Liver (tissue), 9 donors: Measurements from ENCODE around the gene AFAP1L2. TPM values are rescaled to one million over a fixed set of nuclear protein-coding genes. Genes with fewer than 3 reads are reported as not detected.

ENCODE experiments used
- DNase-seq: peaks from one replicate; pipeline ENCODE4 v3.0.0-alpha.2; 2017; ENCODE audit warnings: low spot score
- H3K27ac ChIP-seq, 2 donors: one replicate each; pipeline ENCODE4 v1.7.0; 2013; ENCODE audit warnings: inconsistent platforms in 2 of 2, low read length in 2 of 2, control low read depth in 1 of 2, low read depth in 1 of 2, mild to moderate bottlenecking in 1 of 2
- H3K27me3 ChIP-seq, 4 donors: one replicate each; pipeline versions ENCODE4 v1.6.1 to v1.7.0; 2013; ENCODE audit warnings: low read length in 3 of 4, inconsistent platforms in 1 of 4, mild to moderate bottlenecking in 1 of 4, moderate library complexity in 1 of 4; ENCODE audit not compliant: control insufficient read depth in 4 of 4, insufficient read depth in 4 of 4
- H3K36me3 ChIP-seq, 4 donors: one replicate each; pipeline versions ENCODE4 v1.6.1 to v1.7.0; 2013; ENCODE audit warnings: low read length in 3 of 4, mild to moderate bottlenecking in 3 of 4, low read depth in 1 of 4, moderate library complexity in 1 of 4; ENCODE audit not compliant: control insufficient read depth in 4 of 4, insufficient read depth in 3 of 4
- H3K4me1 ChIP-seq, 4 donors: one replicate each; pipeline versions ENCODE4 v1.6.1 to v1.7.0; 2013; ENCODE audit warnings: low read length in 3 of 4, mild to moderate bottlenecking in 3 of 4, moderate library complexity in 1 of 4; ENCODE audit not compliant: control insufficient read depth in 4 of 4, insufficient read depth in 4 of 4
- H3K4me3 ChIP-seq, 3 donors: one replicate each; pipeline versions ENCODE4 v1.6.1 to v1.7.0; 2013; ENCODE audit warnings: low read length in 3 of 3, control low read depth in 1 of 3, low read depth in 1 of 3, mild to moderate bottlenecking in 1 of 3
- H3K9ac ChIP-seq, 2 donors: one replicate each; pipeline ENCODE4 v1.7.0; 2013; ENCODE audit warnings: low read length in 2 of 2, mild to moderate bottlenecking in 2 of 2, moderate library complexity in 2 of 2, control low read depth in 1 of 2, low read depth in 1 of 2
- H3K9me3 ChIP-seq, 4 donors: one replicate each; pipeline versions ENCODE4 v1.6.1 to v1.7.0; 2013; ENCODE audit warnings: low read length in 3 of 4; ENCODE audit not compliant: control insufficient read depth in 4 of 4
- ATF3 ChIP-seq: IDR thresholded peaks from 2 replicates; pipeline ENCODE4 v1.6.1; 2016; ENCODE audit warnings: antibody characterized with exemption
- CTCF ChIP-seq: fragments of 150-350 bp; IDR thresholded peaks from 2 replicates; pipeline ENCODE4 v1.5.1; 2017; ENCODE audit warnings: improper control_type of control experiment, low read depth, low read length; ENCODE audit not compliant: missing input control
- EGR1 ChIP-seq, 2 donors: IDR thresholded peaks; 2 replicates each; pipeline ENCODE4 v1.6.1; 2016 to 2018; ENCODE audit warnings: antibody characterized with exemption in 2 of 2, low read depth in 2 of 2
- FOXA1 ChIP-seq: IDR thresholded peaks from 2 replicates; pipeline ENCODE4 v1.6.1; 2016; ENCODE audit warnings: antibody characterized with exemption
- GABPA ChIP-seq, 2 donors: IDR thresholded peaks in 1 of 2; conservative IDR thresholded peaks in 1 of 2; 2 replicates each; pipeline ENCODE4 v1.6.1; 2016; ENCODE audit warnings: antibody characterized with exemption in 2 of 2, mild to moderate bottlenecking in 1 of 2, moderate library complexity in 1 of 2
- HNF4A ChIP-seq, 2 donors: conservative IDR thresholded peaks; 2 replicates each; pipeline ENCODE4 v1.6.1; 2016; ENCODE audit warnings: antibody characterized with exemption in 2 of 2, mild to moderate bottlenecking in 2 of 2
- HNF4G ChIP-seq: IDR thresholded peaks from 2 replicates; pipeline ENCODE4 v1.6.1; 2016; ENCODE audit warnings: antibody characterized with exemption
- JUND ChIP-seq, 2 donors: IDR thresholded peaks; 2 replicates each; pipeline ENCODE4 v1.6.1; 2016; ENCODE audit warnings: antibody characterized with exemption in 2 of 2
- RXRA ChIP-seq, 2 donors: IDR thresholded peaks; 2 replicates each; pipeline ENCODE4 v1.6.1; 2017 to 2018; ENCODE audit warnings: antibody characterized with exemption in 2 of 2, mild to moderate bottlenecking in 1 of 2
- SP1 ChIP-seq: IDR thresholded peaks from 2 replicates; pipeline ENCODE4 v1.6.1; 2018; ENCODE audit warnings: antibody characterized with exemption, mild to moderate bottlenecking
- WGBS: extraction: QIAGEN DNeasy Blood & Tissue Kit; methylation state at CpG from one replicate; pipeline ENCODE4 v1.1.7; 2013; 5-methylcytosine and 5-hydroxymethylcytosine counted together
- polyA plus RNA-seq, 2 donors: library from polyadenylated mRNA; stranded (reverse) in 1 of 2; unstranded in 1 of 2; fragments of 200-250 nt in 1 of 2; fragments of >200 nt in 1 of 2; fragmentation: Nextera tagmentation in 1 of 2; extraction: Ambion mirVana in 1 of 2; gene quantifications; one replicate each; pipeline versions ENCODE4 v1.2.1 to v1.2.3, GENCODE V29; 2013 to 2015
- total RNA-seq, 2 donors: library from RNA; depleted of rRNA; stranded (reverse); fragments of >200 nt; gene quantifications; one replicate each; pipeline ENCODE4 v1.2.3, GENCODE V29; 2014
- TF ChIP-seq, protein P1 (sequence below): IDR thresholded peaks from 2 replicates; pipeline ENCODE4 v1.6.1; 2016; ENCODE audit warnings: antibody characterized with exemption
- donor health status: healthy.
- donor health status: healthy.
- donor health status: healthy.
- donor health status: healthy.
- donor health status: healthy.

Gene AFAP1L2
- total and polyA plus RNA-seq, 4 donors = 0.53 to 1.8 (median 1.3) TPM

DNA sequence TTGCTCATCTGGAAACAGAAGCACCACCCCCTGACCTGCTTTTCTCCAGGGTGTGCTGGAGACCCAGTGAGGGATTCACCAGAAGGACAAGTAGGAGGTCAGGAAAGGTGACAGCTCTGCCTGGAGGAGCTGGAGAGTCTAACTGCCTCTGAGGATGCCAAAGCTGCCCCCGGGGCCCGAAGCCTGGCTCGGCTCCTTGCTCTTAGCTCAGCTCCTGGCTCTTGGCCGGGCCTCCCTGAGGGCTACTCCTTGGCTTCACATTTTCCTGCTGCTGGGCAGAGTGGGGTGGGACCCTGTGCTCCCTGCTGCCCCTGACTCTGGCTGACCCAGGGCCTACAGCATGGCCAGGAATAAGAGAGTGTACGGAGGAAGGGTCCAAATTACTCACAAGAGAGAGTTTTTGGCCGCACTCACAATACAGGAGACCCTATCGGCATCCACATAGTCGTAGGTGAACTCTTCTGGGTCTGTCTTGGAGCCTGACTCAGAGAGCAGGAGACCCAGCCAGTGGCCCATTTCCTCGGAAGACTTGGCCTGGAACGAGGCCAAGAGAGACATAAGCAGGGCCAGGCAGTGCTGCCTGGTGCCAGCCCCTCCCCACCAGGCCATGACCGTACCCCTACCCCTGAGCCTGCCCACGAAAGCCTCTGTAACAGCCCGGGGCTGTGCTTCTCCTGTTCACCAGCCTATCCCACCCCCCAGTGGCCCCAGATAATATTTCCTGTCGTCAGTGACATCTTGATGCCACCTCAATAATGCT is 102.2 kb downstream of the AFAP1L2 start:
- Histone ChIP-seq H3K27ac (no peak overlapping the region), H3K9ac (no peak overlapping the region), H3K4me3 (no peak overlapping the region), H3K36me3 (no peaks in the 10 kb centered on the region), H3K4me1 (peaks cover 2 to 8% (median 7%) of the 10 kb centered on the region in 4 donors), H3K9me3 (no peaks in the 10 kb centered on the region), H3K27me3 (no peaks in the 10 kb centered on the region)
- no peak for DNase-seq
- TF ChIP-seq JUND (IDR thresholded peaks at IDR 0.05) (no peak), GABPA (IDR thresholded peaks at IDR 0.05 in 1 of 2, conservative IDR thresholded peaks at IDR 0.05 in 1 of 2) (no peak), EGR1 (IDR thresholded peaks at IDR 0.05; ENCODE audit: low read depth in 2 of 2) (no peak)
- WGBS = 77% methylated on average over 14 of the region's 14 CpGs

DNA sequence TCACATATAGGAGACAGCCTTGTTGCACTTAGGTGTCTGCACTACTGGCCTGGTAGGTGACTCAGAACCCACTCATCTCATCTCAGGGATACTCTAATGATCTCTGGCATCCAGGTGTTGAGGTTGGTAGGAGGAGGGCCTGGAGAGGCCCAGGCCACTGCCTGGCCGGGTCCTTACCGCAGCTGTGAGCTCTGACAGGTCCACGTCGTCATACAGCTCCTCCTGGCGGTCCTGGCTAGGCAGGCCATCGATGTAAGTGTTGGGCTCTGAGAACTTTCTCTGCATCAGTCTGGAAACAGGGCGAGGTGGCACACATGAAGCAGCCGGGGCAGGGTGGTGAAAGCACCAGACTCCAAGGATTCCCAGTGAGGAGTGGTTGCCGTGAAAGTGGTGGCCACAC is 103.1 kb downstream of the AFAP1L2 start:
- 94% methylated on average over 9 of the region's 9 CpGs for WGBS

DNA sequence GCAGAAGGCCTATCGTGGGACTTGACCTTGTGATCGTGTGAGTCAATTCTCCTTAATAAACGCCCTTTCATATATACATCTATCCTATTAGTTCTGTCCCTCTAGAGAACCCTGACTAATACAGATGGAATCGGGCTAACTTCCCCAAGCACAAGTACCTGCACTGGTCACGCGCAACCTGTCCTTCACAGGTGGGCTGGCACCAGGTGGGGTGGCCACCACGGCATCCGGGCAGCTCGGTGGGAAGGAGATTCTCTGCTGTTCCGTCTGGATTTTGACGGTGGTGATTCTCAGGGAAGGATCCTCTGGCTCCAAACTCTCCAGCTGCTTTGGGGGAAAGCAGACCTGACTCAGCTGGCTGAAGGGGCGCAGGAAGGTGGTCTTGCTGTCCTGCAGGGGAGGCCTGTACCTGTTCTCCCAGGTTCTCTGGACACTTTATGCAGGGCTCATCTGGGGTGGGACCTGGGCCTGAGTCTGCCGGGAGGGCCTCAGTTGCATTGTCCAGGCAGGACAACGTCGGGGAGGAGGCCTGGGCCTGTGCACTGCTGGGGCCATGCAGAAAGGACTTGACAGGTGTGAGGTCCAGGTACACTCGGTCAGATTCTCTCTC is 104.2 kb downstream of the AFAP1L2 start:
- Histone ChIP-seq H3K4me1 (peaks cover 2 to 8% (median 7%) of the 10 kb centered on the region in 4 donors), H3K27me3 (no peaks in the 10 kb centered on the region), H3K9me3 (peaks cover 2 to 9% (median 8%) of the 10 kb centered on the region in 4 donors), H3K9ac (no peak overlapping the region), H3K27ac (no peak overlapping the region), H3K36me3 (no peaks in the 10 kb centered on the region), H3K4me3 (no peak overlapping the region)
- TF ChIP-seq RXRA (IDR thresholded peaks at IDR 0.05) (no peak), JUND (IDR thresholded peaks at IDR 0.05) (no peak), EGR1 (IDR thresholded peaks at IDR 0.05; ENCODE audit: low read depth in 2 of 2) (no peak), HNF4A (conservative IDR thresholded peaks at IDR 0.05) (no peak), CTCF (no peak), HNF4G (no peak), SP1 (no peak), GABPA (IDR thresholded peaks at IDR 0.05 in 1 of 2, conservative IDR thresholded peaks at IDR 0.05 in 1 of 2) (no peak), ATF3 (no peak)
- TF ChIP-seq, protein P1, sequence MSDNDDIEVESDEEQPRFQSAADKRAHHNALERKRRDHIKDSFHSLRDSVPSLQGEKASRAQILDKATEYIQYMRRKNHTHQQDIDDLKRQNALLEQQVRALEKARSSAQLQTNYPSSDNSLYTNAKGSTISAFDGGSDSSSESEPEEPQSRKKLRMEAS = no peak
- WGBS = 94% methylated on average over 16 of the region's 16 CpGs
- DNase-seq = no peak

More for the DNA sequence above, 103.1 kb downstream of the AFAP1L2 start:
- no peaks in the 10 kb centered on the region for H3K27me3 ChIP-seq
- H3K27ac ChIP-seq = no peak overlapping the region
- H3K36me3 ChIP-seq = no peaks in the 10 kb centered on the region
- peaks cover 0 to 1% (median under 1%) of the 10 kb centered on the region in 4 donors for H3K9me3 ChIP-seq
- H3K4me3 ChIP-seq = no peak overlapping the region
- no peak for TF ChIP-seq CTCF
- TF ChIP-seq, protein P1 = no peak
- no peak for TF ChIP-seq FOXA1
- H3K9ac ChIP-seq = no peak overlapping the region
- peaks cover 2 to 8% (median 7%) of the 10 kb centered on the region in 4 donors for H3K4me1 ChIP-seq
- no peak for DNase-seq
